CD8-positive, alpha-beta memory T cell (primary cell): ENCODE data around the gene ABCC12. TPM values are rescaled to one million over a fixed set of nuclear protein-coding genes. Genes with fewer than 3 reads are reported as not detected.
"Not testable (repeated sequence)": the region's sequence is repeated elsewhere in the genome, so short reads cannot be mapped to it uniquely, and the experiment has no call there.

Experiments
- CTCF ChIA-PET: fragments of 350-600 bp; sonication (Branson Sonifier 250); formaldehyde crosslinking; loops from one replicate; lab custom pipeline; 2021; ENCODE audit warnings: antibody characterized with exemption; lab: Charles Lee
- POLR2A ChIA-PET: fragments of 350-600 bp; sonication (Branson Sonifier 250); formaldehyde crosslinking; loops from one replicate; lab custom pipeline; 2021; ENCODE audit warnings: antibody characterized with exemption; lab: Charles Lee
- DNase-seq, 5 donors: peaks; one replicate each; pipeline versions ENCODE4 v3.0.0 to v3.0.0-alpha.2; 2020 to 2022; ENCODE audit warnings: mixed read lengths in 1 of 5
- H3K27ac ChIP-seq: one replicate; pipeline ENCODE4 v1.7.0; 2013; ENCODE audit warnings: low read depth, mild to moderate bottlenecking, low read length, moderate library complexity
- H3K27me3 ChIP-seq: 2 replicates; pipeline ENCODE4 v1.7.0; 2013; ENCODE audit warnings: low read length, mild to moderate bottlenecking; ENCODE audit not compliant: insufficient read depth, poor library complexity, severe bottlenecking
- H3K36me3 ChIP-seq: 2 replicates; pipeline ENCODE4 v1.7.0; 2013; ENCODE audit warnings: mild to moderate bottlenecking, low read length, moderate library complexity; ENCODE audit not compliant: insufficient read depth
- H3K4me1 ChIP-seq: 2 replicates; pipeline ENCODE4 v1.7.0; 2013; ENCODE audit warnings: mild to moderate bottlenecking, low read length, moderate library complexity; ENCODE audit not compliant: insufficient read depth
- H3K4me3 ChIP-seq: 2 replicates; pipeline ENCODE4 v1.7.0; 2013; ENCODE audit warnings: mild to moderate bottlenecking, low read length
- H3K9me3 ChIP-seq: 2 replicates; pipeline ENCODE4 v1.7.0; 2013; ENCODE audit warnings: mild to moderate bottlenecking, low read length
- H3K27ac Mint-ChIP-seq, 8 donors: one replicate each; pipeline ENCODE4 v1.8.0; 2020 to 2021; ENCODE audit warnings: mixed read lengths in 8 of 8, mild to moderate bottlenecking in 6 of 8, inconsistent platforms in 3 of 8, moderate library complexity in 3 of 8
- H3K27me3 Mint-ChIP-seq, 2 donors: one replicate each; pipeline ENCODE4 v1.8.0; 2020 to 2021; ENCODE audit warnings: mixed read lengths in 2 of 2, mild to moderate bottlenecking in 1 of 2, moderate library complexity in 1 of 2
- H3K36me3 Mint-ChIP-seq, 3 donors: one replicate each; pipeline ENCODE4 v1.8.0; 2020 to 2021; ENCODE audit warnings: mixed read lengths in 3 of 3, inconsistent platforms in 1 of 3, mild to moderate bottlenecking in 1 of 3
- H3K4me1 Mint-ChIP-seq, 3 donors: one replicate each; pipeline ENCODE4 v1.8.0; 2020 to 2021; ENCODE audit warnings: mixed read lengths in 3 of 3, inconsistent platforms in 1 of 3, mild to moderate bottlenecking in 1 of 3
- H3K4me3 Mint-ChIP-seq, 7 donors: one replicate each; pipeline ENCODE4 v1.8.0; 2020 to 2021; ENCODE audit warnings: mixed read lengths in 7 of 7, mild to moderate bottlenecking in 6 of 7, moderate library complexity in 4 of 7, inconsistent platforms in 2 of 7
- H3K9me3 Mint-ChIP-seq, 5 donors: one replicate each; pipeline ENCODE4 v1.8.0; 2020 to 2022; ENCODE audit warnings: mixed read lengths in 5 of 5, mild to moderate bottlenecking in 3 of 5, moderate library complexity in 2 of 5, inconsistent platforms in 1 of 5
- polyA plus RNA-seq: library from polyadenylated mRNA; unstranded; fragments of 300-500 nt; fragmentation: Illumina TruSeq; gene quantifications from one replicate; pipeline ENCODE4 v1.2.3, GENCODE V29; 2021
- total RNA-seq, 2 experiments: library from RNA; stranded (reverse); gene quantifications; one replicate each; pipeline ENCODE4 v1.2.3, GENCODE V29; 2021

The ABCC12 gene
- total and polyA plus RNA-seq, 3 experiments from 2014 or later, result not detected

DNA sequence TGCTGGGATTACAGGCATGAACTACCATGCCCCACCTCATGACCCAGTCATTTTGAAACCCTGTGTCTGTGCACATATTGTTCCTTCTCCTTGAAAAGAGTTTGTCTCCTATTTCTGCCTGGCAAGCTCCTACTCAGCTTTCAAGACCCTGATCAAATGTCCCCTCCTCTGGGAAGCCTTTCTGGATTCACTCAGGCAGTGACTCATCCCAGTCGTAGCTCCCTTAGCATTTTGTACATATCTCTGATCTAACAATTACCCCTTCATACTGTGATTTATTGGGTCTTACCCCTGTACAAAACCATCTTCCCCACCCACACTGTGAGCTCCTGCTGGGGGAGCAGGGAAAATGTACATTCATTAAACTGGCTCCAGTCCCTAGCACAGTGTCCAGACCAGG, 18.1 kb upstream of the ABCC12 start:
- ChIA-PET CTCF (interaction anchor here (1.8 kb wide), 1 partner anchor 9 kb away, joined by 7 read pairs; no protein-coding TSS in a partner anchor), POLR2A (interaction anchor here (0.7 kb wide), 1 partner anchor 434 kb away, joined by 3 read pairs; no protein-coding TSS in a partner anchor)
- peaks cover 5 to 25% of the 10 kb centered on the region in 2 donors for H3K27me3 Mint-ChIP-seq
- Histone ChIP-seq H3K36me3 (no peaks in the 10 kb centered on the region), H3K4me1 (no peaks in the 10 kb centered on the region), H3K4me3 (no peak overlapping the region), H3K27me3 (no peaks in the 10 kb centered on the region), H3K27ac (no peak overlapping the region), H3K9me3 (no peaks in the 10 kb centered on the region)
- H3K4me3 Mint-ChIP-seq, result no peak overlapping the region
- no peaks in the 10 kb centered on the region for H3K4me1 Mint-ChIP-seq
- DNase-seq, result no peak
- H3K27ac Mint-ChIP-seq, result no peak overlapping the region
- H3K9me3 Mint-ChIP-seq, result no peaks in the 10 kb centered on the region
- H3K36me3 Mint-ChIP-seq, result no peaks in the 10 kb centered on the region

DNA sequence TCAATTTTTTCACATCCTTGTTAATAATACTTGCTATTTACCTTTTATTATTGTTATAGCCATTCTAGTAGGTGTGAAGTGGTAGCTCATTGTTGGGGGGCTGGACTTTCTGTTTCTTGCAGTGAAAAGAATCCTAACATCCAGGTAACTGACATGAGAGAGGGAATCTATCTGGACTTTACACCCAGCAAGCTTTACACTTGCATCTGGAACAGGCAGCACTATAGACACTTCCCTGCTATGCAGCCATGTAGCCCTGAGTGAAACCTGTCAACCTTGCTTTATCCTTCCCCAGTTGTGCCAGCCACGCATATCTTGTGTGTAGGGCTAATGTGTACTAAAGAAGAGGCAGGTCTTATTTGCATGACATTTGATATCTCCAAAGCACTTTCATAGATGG, 16.9 kb upstream of the ABCC12 start:
- DNase-seq, result no peak
- ChIA-PET POLR2A (interaction anchor here (0.6 kb wide), 1 partner anchor 35 kb away, joined by 3 read pairs; no protein-coding TSS in a partner anchor), CTCF (no interaction called here)
- Mint-ChIP-seq H3K4me1 (no peaks in the 10 kb centered on the region), H3K9me3 (no peaks in the 10 kb centered on the region), H3K36me3 (no peaks in the 10 kb centered on the region), H3K27me3 (peaks cover 5 to 25% of the 10 kb centered on the region in 2 donors), H3K4me3 (no peak overlapping the region), H3K27ac (no peak overlapping the region)
- H3K4me3 ChIP-seq, result no peak overlapping the region
- H3K9me3 ChIP-seq, result no peaks in the 10 kb centered on the region
- no peaks in the 10 kb centered on the region for H3K36me3 ChIP-seq
- H3K27me3 ChIP-seq, result no peaks in the 10 kb centered on the region
- H3K27ac ChIP-seq, result no peak overlapping the region
- H3K4me1 ChIP-seq, result no peaks in the 10 kb centered on the region

DNA sequence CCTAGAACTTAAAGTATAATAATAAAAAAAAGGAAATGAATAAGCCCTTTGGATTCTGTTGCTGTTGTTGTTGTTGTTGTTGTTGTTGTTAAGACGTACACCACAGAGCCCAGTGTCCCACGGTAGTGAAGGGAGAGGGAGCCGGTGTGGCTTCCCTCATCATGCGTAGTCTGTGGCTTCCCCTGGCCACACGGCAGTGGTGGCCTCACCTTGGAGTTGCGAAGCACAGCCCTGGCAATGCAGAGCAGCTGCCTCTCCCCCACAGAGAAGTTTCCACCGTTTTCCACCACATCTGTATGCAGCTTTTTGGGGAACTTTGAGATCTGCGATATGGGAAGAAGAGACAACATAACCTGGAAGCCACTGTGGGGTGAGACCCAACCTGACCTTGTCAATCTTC, 14.1 kb upstream of the ABCC12 start:
- H3K4me3 Mint-ChIP-seq, result no peak overlapping the region
- Histone ChIP-seq H3K36me3 (no peaks in the 10 kb centered on the region), H3K9me3 (no peaks in the 10 kb centered on the region), H3K4me3 (no peak overlapping the region), H3K27ac (no peak overlapping the region), H3K4me1 (no peaks in the 10 kb centered on the region), H3K27me3 (no peaks in the 10 kb centered on the region)
- peaks cover 0 to 2% (median under 1%) of the 10 kb centered on the region in 3 donors for H3K4me1 Mint-ChIP-seq
- no peaks in the 10 kb centered on the region for H3K9me3 Mint-ChIP-seq
- peaks cover 7 to 8% of the 10 kb centered on the region in 2 donors for H3K27me3 Mint-ChIP-seq
- no peak for DNase-seq
- no peaks in the 10 kb centered on the region for H3K36me3 Mint-ChIP-seq
- POLR2A ChIA-PET, result no interaction called here
- CTCF ChIA-PET, result interaction anchor here (1.5 kb wide), 1 partner anchor 10 kb away, joined by 3 read pairs; no protein-coding TSS in a partner anchor
- no peak overlapping the region for H3K27ac Mint-ChIP-seq

DNA sequence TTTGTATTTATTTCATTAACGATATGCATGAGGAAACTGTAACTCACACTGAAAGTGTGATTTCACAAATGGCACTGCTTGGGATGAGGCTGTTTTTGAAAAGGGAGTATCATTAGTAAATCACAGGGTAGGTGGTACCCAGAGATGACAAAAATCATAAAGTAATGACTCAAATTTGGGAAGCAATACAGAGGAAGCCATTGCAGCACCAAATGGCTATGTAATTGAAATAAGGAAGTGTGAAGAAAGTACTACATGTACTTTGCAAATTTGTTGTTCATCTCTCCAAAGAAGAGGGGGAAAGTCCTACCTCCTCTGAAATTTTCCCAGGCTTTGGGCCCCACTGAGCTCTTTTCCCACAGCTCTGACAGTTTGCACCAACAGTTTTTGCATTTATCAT, 12.3 kb upstream of the ABCC12 start:
- Histone ChIP-seq H3K27ac (no peak overlapping the region), H3K9me3 (no peaks in the 10 kb centered on the region), H3K4me3 (no peak overlapping the region), H3K4me1 (no peaks in the 10 kb centered on the region), H3K36me3 (no peaks in the 10 kb centered on the region), H3K27me3 (no peaks in the 10 kb centered on the region)
- Mint-ChIP-seq H3K9me3 (no peaks in the 10 kb centered on the region), H3K27me3 (peaks cover 0 to 9% of the 10 kb centered on the region in 2 donors), H3K36me3 (no peaks in the 10 kb centered on the region), H3K4me3 (no peak overlapping the region), H3K4me1 (peaks cover 0 to 5% (median 3%) of the 10 kb centered on the region in 3 donors), H3K27ac (no peak overlapping the region)
- POLR2A ChIA-PET, result no interaction called here
- no peak for DNase-seq
- CTCF ChIA-PET, result no interaction called here

DNA sequence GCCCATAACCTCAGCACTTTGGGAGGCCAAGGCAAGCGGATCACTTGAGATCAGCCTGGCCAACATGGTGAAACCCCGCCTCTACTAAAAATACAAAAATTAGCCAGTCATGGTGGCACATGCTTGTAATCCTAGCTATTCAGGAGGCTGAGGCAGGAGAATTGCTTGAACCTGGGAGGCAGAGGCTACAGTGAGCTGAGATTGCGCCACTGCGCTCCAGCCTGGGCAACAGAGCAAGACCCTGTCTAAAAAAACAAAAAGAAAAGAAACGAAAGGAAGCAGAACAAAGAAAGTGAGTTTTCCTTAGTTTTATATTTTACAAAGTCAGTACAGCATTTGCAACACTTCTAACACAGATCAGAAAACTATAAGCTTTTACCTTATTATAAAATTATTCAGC, 10.8 kb upstream of the ABCC12 start:
- H3K4me1 Mint-ChIP-seq, H3K4me1 ChIP-seq, H3K36me3 Mint-ChIP-seq, H3K36me3 ChIP-seq, H3K27ac ChIP-seq, H3K27me3 Mint-ChIP-seq, H3K4me3 ChIP-seq, H3K27me3 ChIP-seq, H3K9me3 Mint-ChIP-seq, POLR2A ChIA-PET, H3K9me3 ChIP-seq, H3K4me3 Mint-ChIP-seq, DNase-seq, H3K27ac Mint-ChIP-seq: not testable (repeated sequence)
- CTCF ChIA-PET, result interaction anchor here (1.1 to 3.4 kb wide), 3 partner anchors 9 to 1129 kb away, joined by 3 to 14 read pairs (median 4); partner anchors contain the start of gene NETO2

DNA sequence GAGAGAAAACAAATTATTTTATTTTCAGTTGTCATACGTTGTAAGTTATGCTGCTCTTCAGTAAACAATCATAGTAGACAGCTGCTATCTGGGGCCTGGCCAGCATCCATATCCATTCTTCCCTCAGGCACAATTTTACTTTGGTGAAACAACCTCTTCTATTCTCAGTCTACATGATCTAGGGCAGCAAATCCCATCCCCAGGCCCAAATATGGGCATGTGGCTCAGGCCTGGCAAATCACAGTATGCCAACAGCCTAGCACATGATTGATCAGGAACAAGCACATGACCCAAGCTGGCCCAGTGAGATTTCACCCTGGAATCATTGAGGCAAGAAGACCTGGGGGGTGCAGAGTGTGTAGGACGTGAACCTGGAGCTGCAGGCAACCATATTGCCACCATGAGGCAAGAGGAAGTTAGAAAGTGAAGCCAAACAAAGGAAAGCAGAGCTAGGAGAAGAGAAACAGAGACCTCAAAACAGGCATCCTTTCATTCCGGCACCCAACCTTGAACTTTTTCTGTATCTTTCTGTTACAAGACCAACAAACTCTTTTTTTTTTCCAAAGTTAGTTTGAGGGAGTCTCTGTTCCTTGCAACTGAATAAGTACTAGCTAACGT, 10.3 kb upstream of the ABCC12 start:
- H3K36me3 ChIP-seq, result no peaks in the 10 kb centered on the region
- H3K4me1 ChIP-seq, result no peaks in the 10 kb centered on the region
- no peak overlapping the region for H3K4me3 ChIP-seq
- no peak for DNase-seq
- Mint-ChIP-seq H3K9me3 (no peaks in the 10 kb centered on the region), H3K27ac (peak overlapping the region in 1 of 8 donors; percentile 59), H3K36me3 (no peaks in the 10 kb centered on the region), H3K4me1 (peaks cover 0 to 5% (median 3%) of the 10 kb centered on the region in 3 donors), H3K27me3 (peaks cover 0 to 4% of the 10 kb centered on the region in 2 donors), H3K4me3 (no peak overlapping the region)
- no peak overlapping the region for H3K27ac ChIP-seq
- no peaks in the 10 kb centered on the region for H3K9me3 ChIP-seq
- CTCF ChIA-PET, result interaction anchor here (1.1 to 3.4 kb wide), 4 partner anchors 9 to 1220 kb away, joined by 3 to 14 read pairs (median 4); partner anchors contain the start of gene NETO2
- POLR2A ChIA-PET, result no interaction called here
- no peaks in the 10 kb centered on the region for H3K27me3 ChIP-seq

DNA sequence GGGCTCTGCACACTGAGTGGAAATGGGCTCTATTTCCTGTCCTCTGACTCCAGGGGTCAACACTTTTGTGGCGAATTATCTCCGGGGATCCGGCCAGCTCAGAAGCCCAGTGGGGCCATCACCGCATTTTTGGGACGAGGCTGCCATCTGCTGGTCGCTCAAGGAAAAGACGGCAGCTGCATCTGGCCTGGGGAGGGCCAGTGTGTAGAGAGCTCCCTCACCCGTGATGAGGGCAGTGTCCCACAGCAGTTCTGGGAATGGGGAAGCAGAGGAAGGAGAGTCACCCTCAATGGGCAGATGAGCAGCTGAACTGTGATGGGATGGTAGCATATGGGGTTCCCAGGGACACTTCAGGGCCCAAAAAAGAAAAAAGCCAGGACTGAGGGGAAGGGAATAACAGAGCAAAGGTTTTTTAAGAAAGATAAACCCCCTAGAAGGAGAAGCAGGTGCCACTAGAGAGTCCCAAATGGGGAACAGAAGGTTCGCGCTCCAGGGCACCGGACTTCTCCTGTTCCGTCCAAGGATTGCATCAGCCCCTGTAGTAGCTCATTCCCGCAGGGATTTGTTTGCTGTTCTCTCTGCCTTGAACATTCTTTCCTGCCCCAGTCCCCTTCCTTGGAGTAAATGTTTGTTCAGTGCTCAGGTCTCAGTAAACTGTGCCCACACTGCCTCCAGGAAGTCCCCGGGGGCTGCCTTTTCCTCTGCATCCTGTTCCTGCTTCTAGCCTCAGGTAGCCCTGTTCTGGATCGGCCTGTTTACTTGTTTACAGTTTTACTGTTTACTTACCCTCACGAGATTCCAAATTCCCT, 9.3 kb upstream of the ABCC12 start:
- Mint-ChIP-seq H3K27me3 (peaks cover 0 to 4% of the 10 kb centered on the region in 2 donors), H3K4me1 (peaks cover 0 to 5% (median 3%) of the 10 kb centered on the region in 3 donors), H3K4me3 (no peak overlapping the region), H3K9me3 (no peaks in the 10 kb centered on the region), H3K27ac (peak overlapping the region in 1 of 8 donors; percentile 5), H3K36me3 (no peaks in the 10 kb centered on the region)
- Histone ChIP-seq H3K4me3 (no peak overlapping the region), H3K4me1 (no peaks in the 10 kb centered on the region), H3K36me3 (no peaks in the 10 kb centered on the region), H3K27me3 (no peaks in the 10 kb centered on the region), H3K27ac (no peak overlapping the region), H3K9me3 (no peaks in the 10 kb centered on the region)
- CTCF ChIA-PET, result interaction anchor here (0.7 to 3.4 kb wide), 24 partner anchors 8 to 1611 kb away, joined by 3 to 18 read pairs (median 5); partner anchors contain the start of genes ITFG1, NETO2 and PHKB
- peak; percentile 34 to 65 (median 45) for DNase-seq
- POLR2A ChIA-PET, result no interaction called here
